HepG2 (cell line): ENCODE results near the gene CAPG.

ENCODE experiments used
- ARNT ChIP-seq: fragments of 450-650 bp; IDR thresholded peaks from 2 replicates; pipeline ENCODE4 v1.6.1; 2017
- CBX2 ChIP-seq, 2 experiments: fragments of 200-600 bp in 1 of 2; sonication (generic); formaldehyde crosslinking in 1 of 2; IDR thresholded peaks; 2 replicates each; pipeline versions ENCODE4 v1.7.0 to v1.8.1; 2018 to 2022; ENCODE audit warnings: low read depth in 2 of 2, low read length in 1 of 2, mild to moderate bottlenecking in 1 of 2, missing genetic modification reagents in 1 of 2
- CEBPB ChIP-seq: IDR thresholded peaks from 2 replicates; pipeline ENCODE4 v1.6.1; 2011; ENCODE audit warnings: low read depth, low read length, improper control_type of control experiment, borderline replicate concordance
- CREM ChIP-seq, 2 experiments: sonication (generic) in 1 of 2; formaldehyde crosslinking in 1 of 2; IDR thresholded peaks; 2 replicates each; pipeline versions ENCODE4 v1.4.0 to v1.6.1; 2016 to 2020; ENCODE audit warnings: antibody characterized with exemption in 1 of 2, mild to moderate bottlenecking in 1 of 2, missing genetic modification reagents in 1 of 2
- CTCF ChIP-seq: sonication (generic); formaldehyde crosslinking; IDR thresholded peaks from 2 replicates; pipeline ENCODE4 v1.5.0; 2020; ENCODE audit warnings: mild to moderate bottlenecking, missing genetic modification reagents, moderate library complexity
- GLI4 ChIP-seq: sonication (generic); formaldehyde crosslinking; IDR thresholded peaks from 2 replicates; pipeline ENCODE4 v1.5.1; 2020; ENCODE audit warnings: missing genetic modification reagents, mild to moderate bottlenecking, moderate library complexity, borderline replicate concordance
- MAX ChIP-seq: IDR thresholded peaks from 2 replicates; pipeline ENCODE4 v1.6.1; 2012; ENCODE audit warnings: inconsistent platforms
- MZF1 ChIP-seq: sonication (generic); formaldehyde crosslinking; IDR thresholded peaks from 2 replicates; pipeline ENCODE4 v1.8.1; 2023; ENCODE audit warnings: mild to moderate bottlenecking, missing genetic modification reagents, borderline replicate concordance
- POLR2A ChIP-seq, 2 experiments: IDR thresholded peaks; 2 replicates each; pipeline ENCODE4 v1.6.1; 2011; ENCODE audit warnings: low read depth in 2 of 2, low read length in 2 of 2, mild to moderate bottlenecking in 1 of 2, moderate library complexity in 1 of 2; ENCODE audit not compliant: insufficient read depth in 1 of 2
- U2AF2 ChIP-seq: fragments of 200-400 bp; formaldehyde crosslinking; IDR thresholded peaks from 2 replicates; pipeline ENCODE4 v1.6.1; 2017; ENCODE audit warnings: low read depth, mild to moderate bottlenecking, low read length
- ZBTB43 ChIP-seq: sonication (generic); formaldehyde crosslinking; conservative IDR thresholded peaks from 2 replicates; pipeline ENCODE4 v1.4.0; 2020; ENCODE audit warnings: missing genetic modification reagents
- ZFX ChIP-seq: sonication (generic); formaldehyde crosslinking; IDR thresholded peaks from 2 replicates; pipeline ENCODE4 v1.4.0; 2020; ENCODE audit warnings: mild to moderate bottlenecking, low read depth, missing genetic modification reagents, moderate library complexity
- ZNF24 ChIP-seq: fragments of 450-650 bp; IDR thresholded peaks from 2 replicates; pipeline ENCODE4 v1.6.1; 2017; ENCODE audit warnings: antibody characterized with exemption, mild to moderate bottlenecking

GRCh38 chr2:85427300-85427835 lies 17.2 kb upstream of the CAPG start:
- TF ChIP-seq ARNT (no peak), ZBTB43 (CRISPR knock-in tag) (no peak), CTCF (CRISPR knock-in tag) (no peak), MZF1 (CRISPR knock-in tag) (no peak), GLI4 (CRISPR knock-in tag) (no peak), POLR2A (IDR thresholded peaks at IDR 0.05; ENCODE audit: insufficient read depth in 1 of 2, low read depth in 2 of 2, low read length in 2 of 2) (no peak), CREM (IDR thresholded peaks at IDR 0.05) (no peak), CREM (CRISPR knock-in tag; IDR thresholded peaks at IDR 0.05) (no peak), U2AF2 (no peak), CEBPB (no peak), ZFX (CRISPR knock-in tag) (no peak), MAX (no peak), ZNF24 (no peak), CBX2 (IDR thresholded peaks at IDR 0.05; ENCODE audit: low read depth, low read length) (no peak), CBX2 (CRISPR knock-in tag; IDR thresholded peaks at IDR 0.05; ENCODE audit: low read depth) (no peak)
